H9 (cell line): ENCODE measurements around the gene KLHL1. TPM values are rescaled to one million over a fixed set of nuclear protein-coding genes. Genes with fewer than 3 reads are reported as not detected.

Experiments used
- DNase-seq: peaks from one replicate; pipeline ENCODE4 v3.0.0-alpha.2; 2017
- H2AFZ ChIP-seq: one replicate; pipeline ENCODE4 v1.6.1; 2013; ENCODE audit warnings: mild to moderate bottlenecking, low read length, control low read depth, moderate library complexity
- H2AK5ac ChIP-seq: 2 replicates; pipeline ENCODE4 v1.6.1; 2013; ENCODE audit warnings: low read length, control low read depth, mixed read lengths; ENCODE audit not compliant: insufficient read length
- H2BK120ac ChIP-seq: one replicate; pipeline ENCODE4 v1.6.1; 2013; ENCODE audit warnings: low read depth, mild to moderate bottlenecking, low read length, control low read depth, inconsistent platforms; ENCODE audit not compliant: poor library complexity, severe bottlenecking
- H2BK12ac ChIP-seq: 2 replicates; pipeline ENCODE4 v1.6.1; 2013; ENCODE audit warnings: low read length, control low read depth, mixed read lengths, low read depth; ENCODE audit not compliant: insufficient read length
- H2BK15ac ChIP-seq: 2 replicates; pipeline ENCODE4 v1.6.1; 2013; ENCODE audit warnings: low read depth, low read length, control low read depth
- H2BK20ac ChIP-seq: one replicate; pipeline ENCODE4 v1.6.1; 2013; ENCODE audit warnings: low read depth, mild to moderate bottlenecking, low read length, control low read depth, inconsistent platforms; ENCODE audit not compliant: poor library complexity, severe bottlenecking
- H2BK5ac ChIP-seq: 2 replicates; pipeline ENCODE4 v1.6.1; 2013; ENCODE audit warnings: low read length, control low read depth, mixed read lengths; ENCODE audit not compliant: insufficient read length
- H3K14ac ChIP-seq: 2 replicates; pipeline ENCODE4 v1.6.1; 2013; ENCODE audit warnings: low read length, control low read depth; ENCODE audit not compliant: insufficient read depth
- H3K18ac ChIP-seq: 2 replicates; pipeline ENCODE4 v1.6.1; 2013; ENCODE audit warnings: low read depth, mild to moderate bottlenecking, mixed read lengths, low read length, control low read depth; ENCODE audit not compliant: insufficient read length
- H3K23ac ChIP-seq: 2 replicates; pipeline ENCODE4 v1.6.1; 2013; ENCODE audit warnings: low read length, control low read depth, mixed read lengths, low read depth; ENCODE audit not compliant: insufficient read length
- H3K23me2 ChIP-seq: 2 replicates; pipeline ENCODE4 v1.6.1; 2013; ENCODE audit warnings: low read depth, mild to moderate bottlenecking, mixed read lengths, low read length, control low read depth; ENCODE audit not compliant: insufficient read length, poor library complexity, severe bottlenecking
- H3K27ac ChIP-seq: 2 replicates; pipeline ENCODE4 v1.5.1; 2013; ENCODE audit warnings: low read length, control low read depth, mixed read lengths, low read depth; ENCODE audit not compliant: insufficient read length
- H3K27me3 ChIP-seq: 2 replicates; pipeline ENCODE4 v1.6.1; 2013; ENCODE audit warnings: low read length, control low read depth, inconsistent platforms; ENCODE audit not compliant: insufficient read depth
- H3K4ac ChIP-seq: 2 replicates; pipeline ENCODE4 v1.6.1; 2013; ENCODE audit warnings: low read depth, mild to moderate bottlenecking, control low read depth, inconsistent platforms, low read length, moderate library complexity
- H3K4me1 ChIP-seq: 2 replicates; pipeline ENCODE4 v1.6.1; 2013; ENCODE audit warnings: low read length, control low read depth, inconsistent platforms; ENCODE audit not compliant: insufficient read depth
- H3K4me2 ChIP-seq: 2 replicates; pipeline ENCODE4 v1.6.1; 2013; ENCODE audit warnings: low read length, control low read depth, mixed read lengths; ENCODE audit not compliant: insufficient read length, insufficient read depth
- H3K56ac ChIP-seq: 2 replicates; pipeline ENCODE4 v1.6.1; 2013; ENCODE audit warnings: low read depth, mild to moderate bottlenecking, mixed read lengths, low read length, control low read depth; ENCODE audit not compliant: insufficient read length
- H3K79me1 ChIP-seq: 2 replicates; pipeline ENCODE4 v1.6.1; 2013; ENCODE audit warnings: low read depth, mild to moderate bottlenecking, moderate library complexity, low read length, control low read depth, inconsistent platforms; ENCODE audit not compliant: insufficient read depth, poor library complexity, severe bottlenecking
- H3K79me2 ChIP-seq: 2 replicates; pipeline ENCODE4 v1.6.1; 2013; ENCODE audit warnings: low read length, control low read depth, inconsistent platforms; ENCODE audit not compliant: insufficient read depth
- H3K9ac ChIP-seq: 2 replicates; pipeline ENCODE4 v1.6.1; 2013; ENCODE audit warnings: low read length, control low read depth, mixed read lengths; ENCODE audit not compliant: insufficient read length; ENCODE audit errors: extremely low read depth
- H3K9me3 ChIP-seq: one replicate; pipeline ENCODE4 v1.6.1; 2013; ENCODE audit warnings: low read depth, low read length, inconsistent platforms; ENCODE audit not compliant: control insufficient read depth
- H3T11ph ChIP-seq: one replicate; pipeline ENCODE4 v1.6.1; 2013; ENCODE audit warnings: mild to moderate bottlenecking, low read length, control low read depth, inconsistent platforms
- H4K20me1 ChIP-seq: one replicate; pipeline ENCODE4 v1.6.1; 2013; ENCODE audit not compliant: control insufficient read depth, insufficient read length, insufficient read depth
- H4K5ac ChIP-seq: 2 replicates; pipeline ENCODE4 v1.6.1; 2013; ENCODE audit warnings: low read depth, mild to moderate bottlenecking, mixed read lengths, low read length, control low read depth; ENCODE audit not compliant: insufficient read length
- H4K8ac ChIP-seq: replicated peaks from 2 replicates; pipeline ENCODE4 v1.6.1; 2013; ENCODE audit warnings: low read length, control low read depth, mixed read lengths, low read depth; ENCODE audit not compliant: insufficient read length
- H4K91ac ChIP-seq: 2 replicates; pipeline ENCODE4 v1.6.1; 2013; ENCODE audit warnings: low read depth, mild to moderate bottlenecking, moderate library complexity, mixed read lengths, low read length, control low read depth; ENCODE audit not compliant: insufficient read length
- H3K27ac Mint-ChIP-seq, 3 experiments: 2 replicates in 2 of 3; 3 replicates in 1 of 3; pipeline ENCODE4 v1.8.0; 2020 to 2021; ENCODE audit warnings: mixed read lengths in 3 of 3, mild to moderate bottlenecking in 1 of 3, moderate library complexity in 1 of 3
- H3K27me3 Mint-ChIP-seq: 2 replicates; pipeline ENCODE4 v1.8.0; 2021; ENCODE audit warnings: low read depth, mild to moderate bottlenecking, moderate library complexity, mixed read lengths
- H3K36me3 Mint-ChIP-seq, 3 experiments: 2 replicates in 2 of 3; 3 replicates in 1 of 3; pipeline ENCODE4 v1.8.0; 2020 to 2021; ENCODE audit warnings: low read depth in 3 of 3, mixed read lengths in 3 of 3; ENCODE audit not compliant: insufficient read depth in 1 of 3
- H3K4me1 Mint-ChIP-seq, 2 experiments: 2 replicates each; pipeline ENCODE4 v1.8.0; 2020; ENCODE audit warnings: mixed read lengths in 2 of 2
- H3K4me3 Mint-ChIP-seq, 2 experiments: 2 replicates in 1 of 2; 3 replicates in 1 of 2; pipeline ENCODE4 v1.8.0; 2020 to 2021; ENCODE audit warnings: mild to moderate bottlenecking in 2 of 2, mixed read lengths in 2 of 2, moderate library complexity in 1 of 2
- H3K9me3 Mint-ChIP-seq, 2 experiments: 2 replicates in 1 of 2; 3 replicates in 1 of 2; pipeline ENCODE4 v1.8.0; 2020; ENCODE audit warnings: mild to moderate bottlenecking in 2 of 2, mixed read lengths in 2 of 2, moderate library complexity in 1 of 2
- total RNA-seq: library from RNA; stranded (reverse); gene quantifications from 2 replicates; pipeline ENCODE4 v1.2.1, GENCODE V29; 2021
- TF ChIP-seq, protein P1 (sequence below): fragments of 200-600 bp; sonication (generic); conservative IDR thresholded peaks from 3 replicates; pipeline ENCODE4 v1.8.0; 2021; ENCODE audit warnings: antibody characterized with exemption, mild to moderate bottlenecking

The KLHL1 gene
- total RNA-seq, 1 experiment from 2014 or later, result not detected

DNA sequence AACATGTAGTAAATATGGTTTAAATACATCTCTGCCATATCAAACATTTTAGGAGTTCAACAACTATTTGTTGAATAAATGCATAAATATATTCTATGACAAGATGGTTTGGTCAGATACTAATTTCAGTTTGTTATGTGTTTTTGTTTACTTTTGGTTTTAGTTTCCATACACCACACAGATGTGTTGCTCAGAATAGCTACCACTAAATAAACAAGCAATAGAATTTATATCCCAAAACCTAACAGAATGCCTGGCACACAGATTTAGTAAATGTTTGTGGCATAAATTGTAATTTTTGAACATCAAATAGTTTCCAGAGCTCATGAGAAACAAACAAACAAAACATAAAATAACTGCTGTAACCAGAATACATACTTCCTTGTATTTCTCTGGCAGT is 127.5 kb downstream of the KLHL1 start:
- Histone ChIP-seq H3T11ph (no peak overlapping the region), H2BK120ac (no peak overlapping the region), H3K4me1 (no peaks in the 10 kb centered on the region), H3K14ac (no peak overlapping the region), H4K20me1 (no peaks in the 10 kb centered on the region), H3K4ac (no peak overlapping the region), H4K5ac (no peak overlapping the region), H3K23me2 (no peaks in the 10 kb centered on the region), H3K9ac (no peak overlapping the region), H2BK5ac (no peak overlapping the region), H3K27me3 (no peaks in the 10 kb centered on the region), H3K18ac (no peak overlapping the region), H2AFZ (no peak overlapping the region), H3K9me3 (no peaks in the 10 kb centered on the region), H2BK20ac (no peak overlapping the region), H3K4me2 (no peak overlapping the region), H3K27ac (no peak overlapping the region), H2BK12ac (no peak overlapping the region), H3K79me1 (no peaks in the 10 kb centered on the region), H2BK15ac (no peak overlapping the region), H2AK5ac (no peak overlapping the region), H3K56ac (no peak overlapping the region), H3K79me2 (no peaks in the 10 kb centered on the region), H4K91ac (no peak overlapping the region), H3K23ac (no peak overlapping the region), H4K8ac (no peak overlapping the region)
- H3K4me1 Mint-ChIP-seq, result no peaks in the 10 kb centered on the region
- no peak overlapping the region for H3K4me3 Mint-ChIP-seq
- H3K27me3 Mint-ChIP-seq, result no peaks in the 10 kb centered on the region
- H3K9me3 Mint-ChIP-seq, result no peaks in the 10 kb centered on the region
- DNase-seq, result no peak
- TF ChIP-seq, protein P1, sequence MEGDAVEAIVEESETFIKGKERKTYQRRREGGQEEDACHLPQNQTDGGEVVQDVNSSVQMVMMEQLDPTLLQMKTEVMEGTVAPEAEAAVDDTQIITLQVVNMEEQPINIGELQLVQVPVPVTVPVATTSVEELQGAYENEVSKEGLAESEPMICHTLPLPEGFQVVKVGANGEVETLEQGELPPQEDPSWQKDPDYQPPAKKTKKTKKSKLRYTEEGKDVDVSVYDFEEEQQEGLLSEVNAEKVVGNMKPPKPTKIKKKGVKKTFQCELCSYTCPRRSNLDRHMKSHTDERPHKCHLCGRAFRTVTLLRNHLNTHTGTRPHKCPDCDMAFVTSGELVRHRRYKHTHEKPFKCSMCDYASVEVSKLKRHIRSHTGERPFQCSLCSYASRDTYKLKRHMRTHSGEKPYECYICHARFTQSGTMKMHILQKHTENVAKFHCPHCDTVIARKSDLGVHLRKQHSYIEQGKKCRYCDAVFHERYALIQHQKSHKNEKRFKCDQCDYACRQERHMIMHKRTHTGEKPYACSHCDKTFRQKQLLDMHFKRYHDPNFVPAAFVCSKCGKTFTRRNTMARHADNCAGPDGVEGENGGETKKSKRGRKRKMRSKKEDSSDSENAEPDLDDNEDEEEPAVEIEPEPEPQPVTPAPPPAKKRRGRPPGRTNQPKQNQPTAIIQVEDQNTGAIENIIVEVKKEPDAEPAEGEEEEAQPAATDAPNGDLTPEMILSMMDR, result no peak
- no peak overlapping the region for H3K27ac Mint-ChIP-seq
- H3K36me3 Mint-ChIP-seq, result no peaks in the 10 kb centered on the region
